Mucosa of stomach (tissue), 1 donor: ENCODE measurements around the gene MOB1A.
"Not testable (repeated sequence)": the region's sequence is repeated elsewhere in the genome, so short reads cannot be mapped to it uniquely, and the experiment has no call there.

Experiments used
- H3K27me3 ChIP-seq: one replicate; pipeline ENCODE4 v1.7.0; 2013; ENCODE audit warnings: mild to moderate bottlenecking, low read length; ENCODE audit not compliant: control insufficient read depth, insufficient read depth
- H3K36me3 ChIP-seq: one replicate; pipeline ENCODE4 v1.7.0; 2013; ENCODE audit warnings: low read length; ENCODE audit not compliant: control insufficient read depth, insufficient read depth
- H3K4me1 ChIP-seq: one replicate; pipeline ENCODE4 v1.7.0; 2013; ENCODE audit warnings: mild to moderate bottlenecking, low read length; ENCODE audit not compliant: control insufficient read depth, insufficient read depth
- H3K4me3 ChIP-seq: one replicate; pipeline ENCODE4 v1.7.0; 2013; ENCODE audit warnings: low read length
- H3K9ac ChIP-seq: one replicate; pipeline ENCODE4 v1.7.0; 2013; ENCODE audit warnings: mild to moderate bottlenecking, low read length, moderate library complexity
- H3K9me3 ChIP-seq: one replicate; pipeline ENCODE4 v1.7.0; 2013; ENCODE audit warnings: mild to moderate bottlenecking, low read length, moderate library complexity; ENCODE audit not compliant: control insufficient read depth
- donor health status: Pancreatic carcinoma.

The MOB1A gene

GRCh38 chr2:74194799-74195198 is 16.1 kb upstream of the MOB1A start:
- H3K9me3 ChIP-seq: no peaks in the 10 kb centered on the region
- H3K36me3 ChIP-seq: no peaks in the 10 kb centered on the region
- no peak overlapping the region for H3K9ac ChIP-seq
- peaks cover 3% of the 10 kb centered on the region for H3K4me1 ChIP-seq
- H3K4me3 ChIP-seq: no peak overlapping the region
- H3K27me3 ChIP-seq: no peaks in the 10 kb centered on the region

- H3K4me1 ChIP-seq: no peaks in the 10 kb centered on the region
- no peak overlapping the region for H3K9ac ChIP-seq
- no peaks in the 10 kb centered on the region for H3K27me3 ChIP-seq
- H3K36me3 ChIP-seq: no peaks in the 10 kb centered on the region
- no peaks in the 10 kb centered on the region for H3K9me3 ChIP-seq
- H3K4me3 ChIP-seq: no peak overlapping the region
Observed at GRCh38 chr2:74191596-74192380, 13.1 kb upstream of the MOB1A start.

DNA sequence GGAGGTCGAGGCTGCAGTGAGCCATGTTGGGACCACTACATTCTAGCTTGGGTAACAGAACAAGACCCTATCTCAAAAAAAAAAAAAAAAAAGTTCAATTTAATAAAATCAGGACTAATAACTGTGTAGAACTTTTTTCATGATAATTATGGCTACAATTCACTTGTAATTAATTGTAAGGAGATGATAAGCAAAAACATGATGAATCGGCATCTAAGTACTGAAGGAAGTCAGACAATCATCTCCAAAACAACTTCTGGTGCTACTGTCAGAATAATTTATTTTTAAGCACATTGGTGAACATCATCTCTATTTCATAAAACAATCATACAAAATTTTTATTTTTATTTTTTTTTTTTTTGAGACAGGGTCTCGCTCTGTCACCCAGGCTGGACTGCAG is 10.0 kb upstream of the MOB1A start:
- Histone ChIP-seq H3K4me3 (no peak overlapping the region), H3K4me1 (no peaks in the 10 kb centered on the region), H3K9ac (no peak overlapping the region), H3K9me3 (no peaks in the 10 kb centered on the region), H3K36me3 (no peaks in the 10 kb centered on the region), H3K27me3 (no peaks in the 10 kb centered on the region)

DNA sequence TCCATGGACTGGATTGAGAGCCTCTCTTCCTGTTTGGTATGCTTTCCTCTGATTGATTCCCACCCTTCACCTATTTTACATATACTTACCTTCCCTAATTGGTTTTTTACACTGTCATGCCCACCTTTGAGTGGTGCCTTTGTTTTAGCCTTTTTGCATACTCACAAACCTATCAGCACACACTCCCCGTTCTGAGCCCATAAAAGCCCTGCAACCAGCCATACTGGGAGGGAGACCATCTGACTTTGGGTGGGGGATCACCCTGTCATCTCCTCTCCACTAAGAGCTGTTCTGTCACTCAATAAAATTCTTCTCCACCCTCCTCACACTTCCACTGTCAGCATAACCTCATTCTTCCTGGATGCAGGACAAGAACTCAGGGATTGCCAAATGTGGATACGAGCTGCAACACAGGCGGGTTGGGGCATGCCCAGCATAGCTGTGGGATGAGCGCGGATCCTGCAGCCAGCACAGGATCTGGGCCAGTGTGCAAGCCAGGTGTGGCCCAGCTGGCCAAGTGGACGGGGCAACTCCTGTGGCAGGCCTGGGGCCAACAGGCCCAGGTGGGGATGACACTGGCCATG is 9.4 kb upstream of the MOB1A start:
- Histone ChIP-seq H3K9me3 (no peaks in the 10 kb centered on the region), H3K27me3 (no peaks in the 10 kb centered on the region)

DNA sequence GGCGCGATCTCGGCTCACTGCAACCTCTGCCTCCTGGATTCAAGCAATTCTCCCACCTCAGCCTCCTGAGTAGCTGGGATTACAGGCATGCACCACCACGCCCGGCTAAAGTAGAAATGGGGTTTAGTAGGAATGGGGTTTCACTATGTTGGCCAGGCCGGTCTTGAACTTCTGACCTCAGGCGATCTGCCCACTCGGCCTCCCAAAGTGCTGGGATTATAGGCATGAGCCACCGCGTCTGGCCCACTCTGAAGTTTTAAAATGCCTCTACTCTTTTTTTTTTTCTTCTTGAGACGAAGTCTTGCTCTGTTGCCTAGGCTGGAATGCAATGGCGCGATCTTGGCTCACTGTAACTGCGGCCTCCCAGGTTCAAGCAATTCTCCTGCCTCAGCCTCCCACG is 8.0 kb upstream of the MOB1A start:
- H3K4me1 ChIP-seq, H3K4me3 ChIP-seq, H3K9ac ChIP-seq, H3K9me3 ChIP-seq, H3K27me3 ChIP-seq, H3K36me3 ChIP-seq: not testable (repeated sequence)

More for the DNA sequence above, 9.4 kb upstream of the MOB1A start:
- Histone ChIP-seq H3K4me1 (no peaks in the 10 kb centered on the region), H3K36me3 (no peaks in the 10 kb centered on the region), H3K9ac (no peak overlapping the region), H3K4me3 (no peak overlapping the region)

DNA sequence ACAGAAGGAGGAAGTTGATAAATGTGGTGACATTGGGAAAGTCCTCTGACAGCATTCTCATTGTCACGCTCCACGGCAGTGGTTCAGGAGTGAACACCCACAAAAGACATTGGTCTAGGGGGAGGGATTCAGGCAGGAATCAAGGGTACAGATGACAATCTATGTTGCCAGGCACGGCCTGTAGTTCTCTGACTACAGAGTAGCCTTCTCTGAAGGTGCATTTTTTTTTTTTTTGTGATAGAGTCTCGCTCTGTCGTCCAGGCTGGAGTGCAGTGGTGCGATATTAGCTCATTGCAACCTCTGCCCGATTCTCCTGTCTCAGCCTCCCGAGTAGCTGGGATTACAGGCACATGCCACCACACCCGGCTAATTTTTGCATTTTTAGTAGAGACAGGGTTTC is 7.4 kb upstream of the MOB1A start:
- H3K9ac ChIP-seq: no peak overlapping the region
- no peaks in the 10 kb centered on the region for H3K9me3 ChIP-seq
- no peaks in the 10 kb centered on the region for H3K27me3 ChIP-seq
- no peak overlapping the region for H3K4me3 ChIP-seq
- no peaks in the 10 kb centered on the region for H3K4me1 ChIP-seq
- H3K36me3 ChIP-seq: no peaks in the 10 kb centered on the region

GRCh38 chr2:74183878-74184277 is 5.2 kb upstream of the MOB1A start:
- no peak overlapping the region for H3K4me3 ChIP-seq
- no peaks in the 10 kb centered on the region for H3K36me3 ChIP-seq
- no peaks in the 10 kb centered on the region for H3K4me1 ChIP-seq
- H3K9ac ChIP-seq: no peak overlapping the region
- no peaks in the 10 kb centered on the region for H3K9me3 ChIP-seq
- no peaks in the 10 kb centered on the region for H3K27me3 ChIP-seq

GRCh38 chr2:74181739-74182138 is 3.1 kb upstream of the MOB1A start:
- Histone ChIP-seq H3K9me3 (no peaks in the 10 kb centered on the region), H3K4me1 (peaks cover 3% of the 10 kb centered on the region), H3K36me3 (no peaks in the 10 kb centered on the region), H3K9ac (no peak overlapping the region), H3K27me3 (no peaks in the 10 kb centered on the region), H3K4me3 (no peak overlapping the region)

DNA sequence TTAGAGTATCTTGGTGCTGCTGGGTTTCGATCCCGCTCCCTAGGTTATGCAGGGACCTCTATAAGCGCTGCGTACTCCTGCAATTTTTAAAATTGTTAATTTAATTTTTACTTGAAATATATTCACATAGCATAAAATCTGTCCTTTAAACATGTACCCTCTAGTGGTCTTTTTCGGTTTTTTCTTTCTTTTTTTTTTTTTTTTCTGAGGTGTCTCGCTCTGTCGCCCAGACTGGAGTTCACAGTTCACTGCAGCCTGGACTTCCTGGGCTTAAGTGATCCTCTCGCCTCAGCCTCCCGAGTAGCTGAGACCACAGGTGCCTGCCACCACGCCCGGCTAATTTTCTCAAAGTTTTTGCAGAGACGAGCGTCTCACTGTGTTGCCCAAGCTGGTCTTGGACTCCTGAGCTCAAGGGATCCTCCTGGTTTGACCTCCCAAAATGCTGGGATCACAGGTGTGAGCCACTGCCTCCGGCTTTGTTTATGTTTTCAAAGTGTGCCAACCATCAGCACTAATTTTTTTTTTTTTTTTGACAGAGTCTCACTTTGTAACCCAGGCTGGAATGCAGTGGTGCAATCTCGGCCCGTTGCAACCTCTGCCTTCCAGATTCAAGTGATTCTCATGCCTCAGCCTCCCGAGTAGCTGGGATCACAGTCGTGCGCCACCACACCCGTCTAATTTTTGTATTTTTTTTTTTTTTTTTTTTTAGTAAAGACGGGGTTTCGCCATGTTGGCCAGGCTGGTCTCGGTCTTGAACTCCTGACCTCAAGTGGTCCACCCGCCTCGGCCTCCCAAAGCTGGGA is 585 bp upstream of the MOB1A start:
- Histone ChIP-seq H3K4me3 (peak overlapping the region; percentile 56), H3K9ac (peak overlapping the region; percentile 99), H3K9me3 (no peaks in the 10 kb centered on the region), H3K4me1 (peaks cover 4% of the 10 kb centered on the region), H3K36me3 (no peaks in the 10 kb centered on the region), H3K27me3 (no peaks in the 10 kb centered on the region)

DNA sequence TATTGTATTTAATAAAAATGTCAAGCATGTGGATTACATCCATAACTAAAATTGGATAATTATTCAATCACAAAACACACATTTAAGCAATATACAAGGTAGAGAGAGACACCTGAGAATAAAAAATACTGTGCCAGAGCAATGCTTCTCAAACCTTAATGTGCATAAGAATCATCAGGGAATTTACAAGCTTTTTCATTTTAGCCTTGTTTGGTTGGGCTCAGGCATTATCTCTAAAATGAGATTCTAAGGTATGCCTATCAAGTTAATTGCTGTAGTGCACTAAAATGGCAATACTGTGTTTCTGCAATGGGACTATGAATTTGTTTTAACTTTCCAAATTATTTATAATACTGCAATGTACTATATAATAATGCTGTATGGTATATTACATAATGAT is 983 bp downstream of the MOB1A start:
- Histone ChIP-seq H3K4me1 (peaks cover 4% of the 10 kb centered on the region), H3K9ac (peak overlapping the region; percentile 99), H3K36me3 (no peaks in the 10 kb centered on the region), H3K9me3 (no peaks in the 10 kb centered on the region), H3K4me3 (peak overlapping the region; percentile 80), H3K27me3 (no peaks in the 10 kb centered on the region)

GRCh38 chr2:74174909-74175308 is 3.8 kb downstream of the MOB1A start:
- H3K36me3 ChIP-seq: no peaks in the 10 kb centered on the region
- no peak overlapping the region for H3K4me3 ChIP-seq
- H3K27me3 ChIP-seq: no peaks in the 10 kb centered on the region
- no peaks in the 10 kb centered on the region for H3K9me3 ChIP-seq
- no peak overlapping the region for H3K9ac ChIP-seq
- peaks cover 4% of the 10 kb centered on the region for H3K4me1 ChIP-seq

DNA sequence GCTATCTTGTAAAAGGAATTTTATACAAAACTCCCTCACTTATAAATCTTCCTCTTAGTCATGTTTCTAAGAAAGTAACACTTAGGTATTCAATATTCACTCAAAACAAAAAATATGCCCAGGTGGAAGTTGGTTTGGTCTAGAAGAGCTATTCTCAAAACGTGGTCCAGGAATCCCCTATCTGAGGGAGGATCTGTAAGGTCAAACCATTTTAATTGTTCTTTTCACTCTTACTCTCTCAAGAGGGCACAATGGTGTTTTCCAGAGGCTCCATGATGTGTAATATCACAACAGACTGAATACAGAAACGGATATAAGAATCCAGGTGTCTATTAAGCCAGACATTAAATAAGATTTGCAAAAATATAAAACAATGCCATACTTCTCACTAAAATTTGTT is 9.9 kb downstream of the MOB1A start:
- Histone ChIP-seq H3K9ac (no peak overlapping the region), H3K4me1 (no peaks in the 10 kb centered on the region), H3K27me3 (no peaks in the 10 kb centered on the region), H3K9me3 (no peaks in the 10 kb centered on the region), H3K4me3 (no peak overlapping the region), H3K36me3 (no peaks in the 10 kb centered on the region)
